GM19193 (cell line): ENCODE results near the gene LGALS7.

Source experiments
- POLR2A ChIP-seq: IDR thresholded peaks from 4 replicates; pipeline ENCODE4 v1.6.1; 2011; ENCODE audit not compliant: insufficient read depth, insufficient read length; ENCODE audit errors: extremely low read depth

LGALS7 gene

DNA sequence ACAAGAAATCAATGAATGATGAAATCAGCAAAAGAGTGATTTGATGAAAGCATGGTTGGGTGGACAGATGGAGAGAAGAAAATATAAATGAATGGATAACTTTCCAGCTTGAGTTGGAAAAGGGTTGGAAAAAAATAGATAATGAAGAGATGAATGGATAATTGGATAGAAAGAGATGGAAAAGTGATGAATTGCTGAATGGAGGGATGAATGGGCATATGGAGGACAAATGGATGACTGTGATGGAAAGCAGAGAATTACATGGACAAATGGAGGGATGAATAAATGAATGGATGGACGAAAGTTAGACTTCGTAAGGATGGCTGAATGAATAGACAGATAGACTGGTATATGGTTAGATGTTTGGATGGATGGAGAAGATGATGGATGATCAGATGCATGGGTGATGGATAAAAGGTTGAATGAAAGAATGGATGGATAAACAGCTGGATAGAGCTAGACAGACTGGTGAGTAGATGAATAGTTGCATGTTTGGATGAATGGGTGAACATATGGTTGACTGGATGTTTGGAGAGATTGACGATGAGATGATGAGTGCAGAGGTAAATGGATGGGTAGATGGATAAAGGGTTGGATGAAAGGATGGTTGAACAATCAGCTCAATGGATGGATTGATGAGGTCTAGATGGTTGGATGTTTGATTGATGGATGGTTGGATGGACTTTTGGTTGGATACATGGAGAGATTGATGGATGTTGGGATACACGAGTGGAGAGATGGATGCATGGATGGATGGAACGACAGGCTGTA, 27.4 kb upstream of the LGALS7 start:
- TF ChIP-seq POLR2A = no peak

DNA sequence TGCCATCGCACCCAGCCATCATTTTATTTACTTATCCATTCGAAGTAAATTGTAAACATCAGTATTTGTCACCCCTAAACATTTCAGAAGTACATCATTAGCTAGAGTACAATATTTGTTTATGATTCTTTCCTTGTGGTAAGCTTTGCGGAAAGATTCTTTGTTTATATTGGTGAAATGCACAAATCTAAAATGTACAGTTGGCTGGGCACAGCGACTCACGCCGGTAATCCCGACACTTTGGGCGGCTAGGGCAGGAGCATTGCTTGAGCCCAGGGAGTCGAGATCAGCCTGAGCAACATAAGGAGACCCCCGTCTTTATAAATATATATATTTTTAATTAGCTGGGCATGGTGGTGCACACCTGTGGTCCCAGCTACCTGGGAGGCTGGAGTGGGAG, 25.8 kb upstream of the LGALS7 start:
- no peak for TF ChIP-seq POLR2A

DNA sequence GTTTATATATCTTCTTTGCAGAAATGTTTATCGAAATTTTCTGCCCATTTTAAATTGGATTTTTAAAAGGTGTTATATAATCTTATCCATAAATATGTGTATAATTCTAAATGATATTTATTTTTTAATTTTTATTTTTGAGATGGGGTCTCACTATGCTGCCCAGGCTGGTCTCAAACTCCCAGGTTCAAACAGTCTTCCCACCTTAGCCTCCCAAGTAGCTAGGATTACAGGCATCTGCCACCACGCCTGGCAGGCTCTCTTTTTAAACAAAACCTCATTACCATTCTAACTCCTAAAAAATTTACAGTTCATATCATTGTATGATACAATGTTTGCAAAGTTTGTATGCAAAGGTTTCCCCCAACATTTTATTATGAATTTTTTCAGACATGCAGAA, 22.8 kb upstream of the LGALS7 start:
- no peak for TF ChIP-seq POLR2A

DNA sequence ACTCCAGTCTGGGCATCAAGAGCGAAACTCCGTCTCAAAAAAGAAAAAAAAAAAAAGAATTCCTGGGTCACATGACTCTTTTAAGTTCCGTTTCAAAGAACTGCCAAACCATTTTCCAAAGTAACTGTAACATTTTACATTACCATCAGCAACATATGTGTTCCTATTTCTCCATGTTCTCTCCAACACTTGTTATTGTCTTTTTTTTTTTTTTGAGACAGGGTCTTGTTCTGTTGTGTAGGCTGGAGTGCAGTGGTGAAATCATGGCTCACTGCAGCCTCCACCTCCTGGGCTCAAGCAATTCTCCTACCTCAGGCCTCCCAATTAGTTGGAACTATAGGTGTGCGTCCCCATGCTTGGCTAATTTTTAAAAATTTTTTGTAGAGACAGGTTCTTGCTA, 22.2 kb upstream of the LGALS7 start:
- no peak for TF ChIP-seq POLR2A

DNA sequence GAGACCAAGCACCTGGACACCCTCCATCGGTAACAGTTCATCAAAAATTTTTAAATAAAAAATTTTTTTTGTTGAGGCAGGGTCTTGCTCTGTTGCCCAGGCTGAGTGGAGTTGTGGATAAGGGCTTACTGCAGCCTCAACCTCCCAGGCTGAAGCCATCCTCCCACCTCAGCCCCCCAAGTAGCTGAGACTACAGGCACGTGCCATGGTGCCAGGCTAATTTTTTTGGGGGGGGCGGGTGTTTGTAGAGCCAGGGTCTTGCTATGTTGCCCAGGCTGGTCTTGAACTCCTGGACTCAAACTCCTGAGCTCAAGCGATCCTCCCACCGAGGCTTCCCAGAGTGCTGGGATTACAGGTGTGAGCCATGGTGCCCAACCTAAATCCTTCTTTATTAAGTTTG, 20.4 kb upstream of the LGALS7 start:
- TF ChIP-seq POLR2A = no peak

DNA sequence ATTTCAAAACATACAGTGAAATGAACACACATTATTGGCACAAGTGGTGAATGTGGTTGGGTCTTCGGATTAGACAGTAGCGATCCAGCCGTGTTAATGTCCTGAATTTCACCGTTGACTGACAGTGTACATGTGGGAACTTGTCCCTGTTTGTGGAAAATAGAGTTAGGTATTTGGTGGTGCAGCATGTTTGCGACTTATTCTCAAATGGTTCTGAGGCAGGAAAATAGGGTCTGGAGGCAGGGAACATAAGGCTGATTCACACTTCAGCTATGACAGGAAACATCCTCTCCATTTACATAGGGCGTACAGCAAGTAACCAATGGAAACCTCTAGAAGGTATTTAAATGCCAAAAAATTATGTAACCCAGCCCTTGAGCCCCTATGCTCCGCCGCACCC, 19.9 kb upstream of the LGALS7 start:
- no peak for TF ChIP-seq POLR2A

DNA sequence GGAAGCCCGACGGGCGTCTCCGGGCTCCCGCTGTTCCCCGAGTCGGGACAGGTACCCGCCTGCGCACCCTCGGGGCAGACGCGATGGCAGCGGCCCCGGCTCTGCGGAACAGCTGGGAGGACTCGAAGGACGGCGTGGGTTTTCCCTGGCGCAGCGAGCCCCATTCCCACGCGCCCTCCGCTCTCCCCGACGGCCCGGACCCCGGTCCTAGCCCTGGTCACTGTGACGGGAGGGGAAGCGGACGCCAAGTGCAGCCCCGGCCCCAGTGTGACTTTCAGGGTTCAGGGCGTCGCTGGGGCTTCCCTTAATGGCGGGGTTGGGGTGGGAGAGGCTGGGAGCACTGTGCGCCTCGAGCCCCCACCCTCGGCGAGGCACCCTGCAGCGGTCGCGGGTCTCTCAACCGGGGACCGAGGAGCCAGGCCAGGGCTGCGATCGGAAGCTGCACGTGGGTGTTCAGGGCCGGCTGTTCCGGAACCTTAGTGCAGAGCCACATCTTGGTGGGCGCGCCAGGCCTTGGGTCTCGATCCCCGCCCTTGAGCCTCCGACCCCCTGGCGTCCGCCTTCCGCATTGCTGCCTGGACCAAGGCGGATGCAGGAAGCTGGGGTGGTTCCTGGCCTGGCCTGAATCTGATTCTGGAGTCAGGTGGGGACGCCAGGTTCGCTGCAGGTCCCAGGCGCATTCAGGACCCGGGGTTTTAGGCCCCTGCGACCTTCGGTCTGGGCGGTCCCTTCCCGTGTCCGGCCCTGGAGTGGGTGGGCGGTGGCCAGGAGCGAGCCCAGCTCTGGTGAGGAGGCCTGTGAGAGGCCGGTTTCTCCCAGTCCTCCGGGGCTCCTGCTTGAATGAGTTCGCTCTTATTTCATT, 19.2 kb upstream of the LGALS7 start:
- TF ChIP-seq POLR2A = peak; percentile 27

DNA sequence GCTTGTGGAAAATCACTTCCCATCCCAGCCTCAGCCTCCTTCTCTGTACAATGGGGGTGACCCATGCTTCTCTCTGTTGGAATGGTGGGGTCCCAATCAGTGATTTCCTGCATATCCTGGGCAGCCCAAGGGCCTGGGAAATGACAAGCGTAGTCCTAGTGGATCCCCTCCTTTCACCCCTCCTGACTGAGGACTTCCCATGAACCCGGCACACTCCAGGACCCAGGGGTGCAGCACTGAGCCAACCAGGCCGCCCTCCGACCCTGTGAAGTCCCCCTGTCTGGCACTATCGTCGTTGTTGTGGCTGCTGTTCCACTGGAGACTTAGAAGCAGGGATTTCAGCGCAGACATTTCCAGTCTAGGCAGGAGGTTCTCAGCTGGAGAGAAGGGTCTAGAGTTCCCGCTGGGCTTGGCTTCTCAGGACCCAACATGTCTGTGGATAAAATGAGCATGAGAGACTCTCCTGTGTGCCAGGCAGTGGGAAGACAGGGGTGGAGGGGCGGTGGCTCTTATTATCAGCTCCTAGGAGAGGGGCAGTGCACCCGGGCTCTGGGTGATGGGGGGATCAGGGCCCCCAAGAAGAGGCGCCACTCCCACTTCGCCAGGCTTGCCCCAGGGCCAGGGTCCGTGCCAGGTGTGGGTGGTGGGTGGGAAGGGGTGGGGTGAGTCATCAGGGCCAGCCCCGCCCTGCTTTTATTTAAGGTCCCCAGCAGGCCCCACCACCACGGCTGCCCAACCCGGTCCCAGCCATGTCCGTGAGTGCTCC, 15.3 kb upstream of the LGALS7 start, which contains the start of gene LGALS7B:
TSS of gene LGALS7B (plus strand) at position 723 of the 766 bp plus-strand sequence. CDS start at position 750, 27 bp downstream.
- no peak for TF ChIP-seq POLR2A

DNA sequence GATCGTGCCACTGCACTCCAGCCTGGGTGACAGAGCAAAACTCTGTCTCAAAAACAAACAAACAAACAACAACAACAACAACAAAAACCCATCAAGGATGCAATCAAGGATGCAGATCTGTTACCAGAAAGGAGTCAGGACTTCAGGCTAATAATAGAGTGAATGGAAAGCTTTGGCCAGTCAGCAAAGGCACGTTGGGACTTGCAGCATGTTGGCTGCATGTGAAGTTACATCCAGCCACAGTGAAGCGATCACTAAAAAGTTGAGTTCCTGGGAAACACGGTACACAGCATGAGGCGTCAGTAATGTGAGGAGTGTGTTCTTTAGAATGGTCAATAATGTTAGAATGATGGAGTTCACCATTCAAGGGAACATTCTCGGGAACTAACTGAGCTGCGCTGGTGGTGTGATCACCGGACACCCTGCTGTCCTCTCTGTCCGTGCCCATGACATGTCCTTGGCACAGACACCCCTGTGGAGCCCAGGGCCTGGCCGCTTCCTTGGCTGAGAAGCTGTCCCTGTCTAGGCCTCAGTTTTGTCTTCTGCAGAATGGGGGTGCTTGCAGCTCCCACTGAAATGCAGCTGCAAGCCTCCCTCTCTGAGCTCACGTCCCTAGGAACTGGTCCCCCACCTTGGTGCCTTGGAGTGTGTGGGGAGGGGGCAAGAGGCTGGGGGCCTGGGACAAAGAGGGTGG, 13.4 kb upstream of the LGALS7 start:
- no peak for TF ChIP-seq POLR2A

DNA sequence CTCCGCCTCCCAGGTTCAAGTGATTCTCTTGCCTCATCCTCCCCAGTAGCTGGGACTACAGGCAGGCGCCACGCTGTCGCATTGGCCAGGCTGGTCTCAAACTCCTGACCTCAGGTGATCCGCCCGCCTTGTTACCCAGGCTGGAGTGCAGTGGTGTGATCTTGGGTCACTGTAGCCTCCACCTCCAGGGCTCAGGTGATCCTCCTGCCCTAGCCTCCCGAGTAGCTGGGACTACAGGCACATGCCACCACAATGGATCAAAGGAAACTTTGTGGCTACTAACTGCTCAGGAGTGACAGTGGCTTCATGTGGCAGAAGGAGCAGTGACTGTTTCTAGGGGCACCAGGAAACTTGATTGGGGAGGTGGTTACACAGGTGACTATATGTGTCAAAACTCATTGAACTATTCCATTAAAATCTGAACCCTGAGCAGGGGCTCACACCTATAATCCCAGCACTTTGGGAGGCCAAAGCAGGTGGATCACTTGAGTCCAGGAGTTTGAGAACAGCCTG, 11.9 kb upstream of the LGALS7 start:
- TF ChIP-seq POLR2A = no peak

DNA sequence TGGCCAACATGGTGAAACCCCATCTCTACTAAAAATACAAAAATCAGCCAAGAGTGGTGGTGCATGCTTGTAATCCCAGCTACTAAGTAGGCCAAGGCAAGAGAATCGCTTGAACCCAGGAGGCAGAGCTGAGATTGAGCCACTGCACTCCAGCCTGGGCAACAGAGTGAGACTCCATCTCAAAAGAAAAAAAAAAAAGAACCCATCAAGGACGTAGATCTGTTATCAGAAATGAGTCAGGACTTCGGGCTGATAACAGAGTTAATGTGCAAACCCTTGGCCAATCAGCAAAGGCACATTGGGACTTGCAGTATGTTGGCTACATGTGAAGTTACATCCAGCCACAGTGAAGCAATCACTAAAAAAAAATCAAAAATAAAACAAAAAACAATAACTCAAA, 10.9 kb upstream of the LGALS7 start:
- TF ChIP-seq POLR2A = no peak

DNA sequence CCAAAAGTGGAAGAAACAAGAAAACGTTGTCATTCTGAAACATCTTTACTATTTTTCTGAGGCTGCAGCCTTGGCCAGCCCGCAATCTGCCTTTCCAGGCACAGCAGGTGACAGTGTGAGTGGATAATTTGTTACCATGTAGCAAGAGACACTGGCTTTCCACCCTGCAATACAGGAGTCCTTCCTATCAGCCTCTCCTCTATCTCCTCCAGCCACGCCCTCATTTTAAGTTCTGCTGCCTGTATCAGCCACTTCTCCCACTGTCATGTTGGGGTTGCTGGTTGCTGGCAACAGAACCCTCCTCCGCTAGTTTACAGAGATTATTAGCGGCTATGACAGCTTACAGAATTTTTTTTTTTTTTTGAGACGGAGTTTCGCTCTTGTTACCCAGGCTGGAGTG, 7.7 kb upstream of the LGALS7 start:
- TF ChIP-seq POLR2A = no peak

DNA sequence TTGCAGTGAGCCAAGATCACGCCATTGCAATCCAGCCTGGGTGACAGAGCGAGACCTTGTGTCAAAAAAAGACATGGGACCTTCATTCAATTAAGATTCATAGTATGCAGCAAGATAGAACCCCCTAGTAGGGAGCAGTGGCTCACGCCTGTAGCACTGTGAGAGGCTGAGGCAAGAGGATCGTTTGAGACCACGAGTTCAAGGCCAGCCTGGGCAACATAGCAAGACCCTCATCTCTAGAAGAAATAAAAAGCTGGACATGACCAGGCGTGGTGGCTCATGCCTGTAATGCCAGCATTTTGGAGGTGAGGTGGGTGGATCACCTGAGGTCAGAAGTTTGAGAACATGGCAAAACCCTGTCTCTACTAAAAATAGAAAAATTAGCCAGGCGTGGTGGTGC, 7.1 kb upstream of the LGALS7 start:
- no peak for TF ChIP-seq POLR2A

DNA sequence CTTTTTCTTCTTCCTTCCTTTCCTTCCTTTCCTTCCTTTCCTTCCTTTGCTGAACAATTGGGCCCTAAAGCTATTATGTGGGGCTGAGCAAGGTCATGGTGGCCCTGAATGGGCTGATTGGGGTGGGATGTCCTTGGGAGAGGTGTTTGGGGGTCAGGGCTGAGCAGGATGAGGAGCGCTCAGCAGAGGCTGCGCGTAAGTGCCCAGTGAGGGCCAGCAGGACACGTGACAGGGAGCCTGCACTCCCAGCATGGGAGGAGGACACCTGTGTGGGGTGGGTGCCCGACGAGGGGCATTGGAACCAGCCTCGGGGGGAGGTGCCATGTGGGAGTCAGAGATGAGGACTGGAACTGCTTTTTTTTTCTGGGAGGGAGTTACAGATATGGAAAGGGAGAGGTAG, 5.4 kb upstream of the LGALS7 start:
- TF ChIP-seq POLR2A = no peak
